Heart left ventricle (tissue), 16 donors: ENCODE data around the gene ZNF180. TPM values are rescaled to one million over a fixed set of nuclear protein-coding genes. Genes with fewer than 3 reads are reported as not detected.
"Not testable (repeated sequence)": the region's sequence is repeated elsewhere in the genome, so short reads cannot be mapped to it uniquely, and the experiment has no call there.

Experiments
- ATAC-seq, 4 donors: fragments of 200-7000 bp; cut with Tn5 transposase; one replicate each; pipeline ENCODE4 v1.9.1; 2020 to 2022; ENCODE audit warnings: moderate library complexity in 4 of 4, mild to moderate bottlenecking in 3 of 4, moderate number of reproducible peaks in 1 of 4
- DNase-seq, 5 donors: peaks; one replicate each; pipeline ENCODE4 v3.0.0-alpha.2; 2020
- H3K27ac ChIP-seq, 12 donors: fragments of 200-600 bp; sonication (generic) in 4 of 12; one replicate each; pipeline versions ENCODE4 v1.5.0 to v1.8.0; 2016 to 2022; ENCODE audit warnings: mild to moderate bottlenecking in 2 of 12
- H3K27me3 ChIP-seq, 9 donors: fragments of 200-600 bp; sonication (generic) in 2 of 9; one replicate each; pipeline versions ENCODE4 v1.5.1 to v1.8.0; 2016 to 2022; ENCODE audit warnings: mild to moderate bottlenecking in 3 of 9
- H3K36me3 ChIP-seq, 9 donors: fragments of 200-600 bp; sonication (generic) in 2 of 9; one replicate each; pipeline versions ENCODE4 v1.5.0 to v1.8.0; 2018 to 2022; ENCODE audit warnings: mild to moderate bottlenecking in 2 of 9
- H3K4me1 ChIP-seq, 12 donors: fragments of 200-600 bp; sonication (generic) in 4 of 12; one replicate each; pipeline versions ENCODE4 v1.5.0 to v1.8.0; 2016 to 2022; ENCODE audit warnings: mild to moderate bottlenecking in 3 of 12
- H3K4me3 ChIP-seq, 12 donors: fragments of 200-600 bp; sonication (generic) in 4 of 12; one replicate each; pipeline versions ENCODE4 v1.5.0 to v1.8.0; 2017 to 2022; ENCODE audit warnings: mild to moderate bottlenecking in 9 of 12, moderate library complexity in 4 of 12
- H3K9me3 ChIP-seq, 12 donors: fragments of 200-600 bp; sonication (generic) in 4 of 12; one replicate each; pipeline versions ENCODE4 v1.5.0 to v1.8.0; 2016 to 2022; ENCODE audit warnings: mild to moderate bottlenecking in 1 of 12
- CTCF ChIP-seq, 12 donors: fragments of 200-600 bp; sonication (generic) in 4 of 12; IDR thresholded peaks; one replicate each; pipeline versions ENCODE4 v1.5.0 to v1.8.0; 2018 to 2022; ENCODE audit warnings: antibody characterized with exemption in 12 of 12, mild to moderate bottlenecking in 5 of 12
- POLR2A ChIP-seq, 2 donors: fragments of 450-650 bp; IDR thresholded peaks; one replicate each; pipeline ENCODE4 v1.6.1; 2017; ENCODE audit warnings: antibody characterized with exemption in 2 of 2, mild to moderate bottlenecking in 2 of 2, moderate library complexity in 2 of 2
- WGBS, 4 donors: extraction: QIAGEN DNeasy Blood & Tissue Kit in 2 of 4; methylation state at CpG; one replicate each; pipeline versions ENCODE4 v1.1.5 to v1.1.7; 2013 to 2018; 5-methylcytosine and 5-hydroxymethylcytosine counted together
- intact Hi-C, 10 donors: fragments of 100-400 bp; cut with DNase I; formaldehyde crosslinking; loops; one replicate each; pipeline versions ENCODE4 v1.11.1 to v1.14.2; 2022
- polyA plus RNA-seq, 2 donors: library from polyadenylated mRNA; stranded (reverse); fragments of 200-250 nt; gene quantifications; one replicate each; pipeline ENCODE4 v1.2.3, GENCODE V29; 2013
- total RNA-seq, 9 donors: library from RNA; depleted of rRNA in 2 of 9; stranded (reverse); fragments of >200 nt in 2 of 9; fragmentation: NEBNext Ultra II Directional in 3 of 9; extraction: Animal tissue kit (Norgen Biotek cat#: 25700) in 3 of 9; gene quantifications; one replicate each; pipeline versions ENCODE4 v1.1.0 to v1.2.4, GENCODE V29; 2016 to 2023
- donor health status: ischemic (EF 13 %, LVEDD 7.1; RV severe dilation, severe dysfunction).
- donor health status: healthy with polysubstance abuse.
- donor health status: DM: no; HTN: yes; CAD: no.
- donor health status: DM: no; HTN: no; CAD: no.
- donor health status: ischemic (EF 25% LVEDD 6.9; RV normal size, moderate dysfunction).
- donor health status: ischemic (EF 25% LVEDD 5.7; RV mildly dilated, moderate dysfunction).
- donor health status: healthy.
- donor health status: DM: yes; HTN: yes; CAD: no.
- donor health status: ischemic (EF 35%, LVEDD 5.7; RV mildly dilated, moderate dysfunction).
- donor health status: nonischemic (EF 11% LVEDD 7.7; RV severe dilation, severe dysfunction).
- donor health status: DM: yes; HTN: yes; CAD: no.
- donor health status: PGD.
- donor health status: ischemic (EF 29% LVEDD 5.4; RV normal size, mild dysfunction).
- donor health status: nonischemic (EF 23%, LVEDD 6.1; RV moderate dilation, normal function).

ZNF180 gene
- total and polyA plus RNA-seq, 11 donors = 2.0 to 14.2 (median 4.5) TPM

- no peak for ATAC-seq
- H3K9me3 ChIP-seq = peaks cover 0 to 51% (median 35%) of the 10 kb centered on the region in 12 donors
- no peak for TF ChIP-seq CTCF (IDR thresholded peaks at IDR 0.05)
- TF ChIP-seq POLR2A (IDR thresholded peaks at IDR 0.05) = no peak
- intact Hi-C loops = no loop called here
- peak overlapping the region in 7 of 12 donors; percentile 67 to 99 (median 85) for H3K4me3 ChIP-seq
- 95 to 97% (median 97%) methylated on average over 9 of the region's 9 CpGs for WGBS, 4 donors
- peaks cover 5 to 20% (median 12%) of the 10 kb centered on the region in 12 donors for H3K4me1 ChIP-seq
- no peak overlapping the region for H3K27ac ChIP-seq
- peaks cover 4 to 38% (median 33%) of the 10 kb centered on the region in 9 donors for H3K36me3 ChIP-seq
- DNase-seq = no peak
- no peaks in the 10 kb centered on the region for H3K27me3 ChIP-seq
Observed at GRCh38 chr19:44498988-44499387, 1.3 kb downstream of the ZNF180 start.

GRCh38 chr19:44496711-44497110 lies 3.6 kb downstream of the ZNF180 start:
- intact Hi-C loops = no loop called here
- H3K4me1 ChIP-seq = peaks cover 5 to 20% (median 12%) of the 10 kb centered on the region in 12 donors
- no peak for ATAC-seq
- H3K9me3 ChIP-seq = peaks cover 0 to 74% (median 57%) of the 10 kb centered on the region in 12 donors
- no peaks in the 10 kb centered on the region for H3K27me3 ChIP-seq
- TF ChIP-seq POLR2A (IDR thresholded peaks at IDR 0.05) = no peak
- TF ChIP-seq CTCF (IDR thresholded peaks at IDR 0.05) = no peak
- WGBS, 4 donors = 97 to 100% (median 98%) methylated on average over 1 of the region's 1 CpG
- peaks cover 6 to 61% (median 55%) of the 10 kb centered on the region in 9 donors for H3K36me3 ChIP-seq
- DNase-seq = no peak
- H3K4me3 ChIP-seq = no peak overlapping the region
- H3K27ac ChIP-seq = no peak overlapping the region

GRCh38 chr19:44476559-44477408 lies 23.5 kb downstream of the ZNF180 start:
- H3K27ac ChIP-seq = no peak overlapping the region
- TF ChIP-seq CTCF (IDR thresholded peaks at IDR 0.05) (no peak), POLR2A (IDR thresholded peaks at IDR 0.05) (no peak)
- no peaks in the 10 kb centered on the region for H3K4me1 ChIP-seq
- ATAC-seq (no peak), DNase-seq (no peak)
- intact Hi-C loops = no loop called here
- H3K27me3 ChIP-seq = no peaks in the 10 kb centered on the region
- H3K4me3 ChIP-seq = no peak overlapping the region
- WGBS, 4 donors = 81 to 98% (median 97%) methylated on average over 7 of the region's 7 CpGs
- peaks cover 21 to 83% (median 50%) of the 10 kb centered on the region in 9 donors for H3K36me3 ChIP-seq
- H3K9me3 ChIP-seq = peaks cover 12 to 100% (median 99%) of the 10 kb centered on the region in 12 donors

- H3K4me1 ChIP-seq, DNase-seq, H3K27ac ChIP-seq, intact Hi-C loops, H3K36me3 ChIP-seq, H3K27me3 ChIP-seq, ATAC-seq, H3K4me3 ChIP-seq: not testable (repeated sequence)
- 64 to 69% (median 67%) methylated on average over 5 of the region's 5 CpGs for WGBS, 4 donors
- peaks cover 5 to 98% (median 90%) of the 10 kb centered on the region in 12 donors for H3K9me3 ChIP-seq
Observed at GRCh38 chr19:44468730-44469129, 31.6 kb downstream of the ZNF180 start.

GRCh38 chr19:44462600-44463286 lies 37.6 kb downstream of the ZNF180 start:
- H3K27ac ChIP-seq, H3K4me3 ChIP-seq, H3K27me3 ChIP-seq, H3K36me3 ChIP-seq, DNase-seq, intact Hi-C loops, ATAC-seq, H3K4me1 ChIP-seq: not testable (repeated sequence)
- 41 to 52% (median 47%) methylated on average over 3 of the region's 3 CpGs for WGBS, 4 donors
- H3K9me3 ChIP-seq = peaks cover 0 to 75% (median 57%) of the 10 kb centered on the region in 12 donors

GRCh38 chr19:44456016-44456415 lies 44.3 kb downstream of the ZNF180 start:
- ATAC-seq, H3K4me1 ChIP-seq, intact Hi-C loops, H3K27ac ChIP-seq, H3K36me3 ChIP-seq, DNase-seq, H3K4me3 ChIP-seq, H3K27me3 ChIP-seq: not testable (repeated sequence)
- WGBS, 4 donors = 80 to 93% (median 90%) methylated on average over 3 to 10 of the region's 13 CpGs; no CpG with 5 or more reads in 1 of the 4 donors
- peaks cover 0 to 57% (median 15%) of the 10 kb centered on the region in 12 donors for H3K9me3 ChIP-seq
